GM21825 (cell line): ENCODE measurements around the gene FRZB.

Source experiments
- ATAC-seq: cut with Tn5 transposase; IDR thresholded peaks from one replicate; pipeline ENCODE4 v1.9.1; 2021; ENCODE audit warnings: mild to moderate bottlenecking, moderate library complexity; ENCODE audit not compliant: unreplicated experiment

Gene FRZB

DNA sequence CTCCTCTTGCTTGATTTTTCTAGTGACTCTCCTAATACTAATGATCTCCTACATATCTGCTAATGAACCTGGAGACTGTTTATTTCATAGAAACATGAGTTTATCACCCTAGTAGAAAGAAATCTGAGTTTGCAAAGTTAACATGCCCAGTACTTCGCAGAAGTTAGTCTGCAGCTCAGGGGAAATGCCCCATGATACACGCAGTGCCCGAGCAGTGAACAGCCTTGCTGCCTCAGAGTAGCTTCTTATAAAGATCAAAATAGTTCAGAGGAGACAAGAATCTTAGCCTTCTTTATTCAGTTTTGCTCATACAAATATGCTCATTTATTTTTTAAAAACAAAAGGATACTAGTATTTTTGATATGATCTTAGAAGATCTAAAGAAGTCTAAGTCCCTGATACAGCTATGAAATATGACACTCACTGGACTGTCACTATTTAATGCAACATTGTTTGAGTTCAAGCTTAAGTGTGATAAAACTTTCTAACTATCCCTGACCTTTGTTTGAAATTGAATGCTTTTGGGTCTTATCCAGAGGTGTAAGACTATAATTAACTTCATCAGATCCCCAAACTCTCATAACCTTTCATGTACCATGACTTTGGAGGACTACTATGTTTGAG lies 20.5 kb downstream of the FRZB start:
- no peak for ATAC-seq

GRCh38 chr2:182836451-182836850 lies 30.0 kb downstream of the FRZB start:
- no peak for ATAC-seq

- no peak for ATAC-seq
Observed at GRCh38 chr2:182834293-182834692, 32.1 kb downstream of the FRZB start.

GRCh38 chr2:182833084-182833854 lies 33.2 kb downstream of the FRZB start:
- no peak for ATAC-seq

- no peak for ATAC-seq
Observed at GRCh38 chr2:182831921-182832320, 34.5 kb downstream of the FRZB start.

GRCh38 chr2:182831101-182831500 lies 35.3 kb downstream of the FRZB start:
- ATAC-seq = no peak

DNA sequence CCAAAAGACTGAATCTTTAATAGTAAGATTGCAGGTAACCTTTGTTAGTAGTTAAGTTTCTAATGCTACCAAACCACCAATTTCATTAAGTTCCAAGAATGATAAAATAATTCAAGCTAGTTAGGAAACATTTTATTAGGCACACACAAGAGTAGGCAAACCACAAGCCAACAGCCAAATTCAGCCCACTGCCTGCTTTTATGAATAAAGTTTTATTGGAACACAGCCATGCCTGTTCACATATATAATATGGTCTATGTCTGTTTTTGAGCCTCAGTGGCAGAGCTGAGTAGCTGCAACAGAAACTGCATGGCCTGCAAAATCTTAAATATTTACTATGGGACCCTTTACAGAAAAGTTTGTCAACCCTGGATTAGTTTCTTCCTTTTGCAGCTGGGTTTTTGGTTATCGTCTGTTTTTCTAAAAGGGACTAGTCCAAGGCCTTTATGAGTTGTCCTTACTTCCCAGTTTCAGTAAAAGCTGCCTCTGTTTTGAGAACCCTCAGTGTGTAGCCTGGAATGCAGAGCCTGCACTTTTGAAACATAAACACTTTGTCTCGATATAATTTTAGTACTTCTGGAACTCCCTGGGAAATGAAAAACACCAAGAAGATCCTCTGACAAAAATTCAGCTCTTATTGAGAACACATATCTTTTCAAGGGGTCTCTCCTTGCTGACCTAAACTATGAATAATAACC lies 39.1 kb downstream of the FRZB start:
- ATAC-seq = no peak

DNA sequence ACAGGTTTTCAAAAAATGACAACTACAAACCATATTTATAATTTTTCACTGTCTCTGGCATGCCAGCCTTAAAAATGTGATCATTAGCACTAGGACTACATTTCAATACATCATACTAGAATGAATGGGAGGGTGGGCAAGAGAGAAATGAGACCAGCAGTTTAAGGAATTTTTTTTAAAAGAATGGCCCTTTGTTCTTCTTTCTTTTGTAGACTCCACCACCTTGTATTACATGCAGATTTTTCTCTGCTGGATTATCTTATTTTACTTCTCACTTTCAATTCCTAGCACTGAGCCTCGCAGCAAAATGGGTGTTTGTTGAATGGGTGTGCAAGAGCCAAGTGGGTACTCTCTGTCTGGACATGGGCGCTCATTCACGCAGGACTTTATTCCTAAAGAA lies 39.9 kb downstream of the FRZB start:
- ATAC-seq = no peak

- ATAC-seq = no peak
Observed at GRCh38 chr2:182826064-182826463, 40.4 kb downstream of the FRZB start.

- ATAC-seq = no peak
Observed at GRCh38 chr2:182824767-182825158, 41.7 kb downstream of the FRZB start.

DNA sequence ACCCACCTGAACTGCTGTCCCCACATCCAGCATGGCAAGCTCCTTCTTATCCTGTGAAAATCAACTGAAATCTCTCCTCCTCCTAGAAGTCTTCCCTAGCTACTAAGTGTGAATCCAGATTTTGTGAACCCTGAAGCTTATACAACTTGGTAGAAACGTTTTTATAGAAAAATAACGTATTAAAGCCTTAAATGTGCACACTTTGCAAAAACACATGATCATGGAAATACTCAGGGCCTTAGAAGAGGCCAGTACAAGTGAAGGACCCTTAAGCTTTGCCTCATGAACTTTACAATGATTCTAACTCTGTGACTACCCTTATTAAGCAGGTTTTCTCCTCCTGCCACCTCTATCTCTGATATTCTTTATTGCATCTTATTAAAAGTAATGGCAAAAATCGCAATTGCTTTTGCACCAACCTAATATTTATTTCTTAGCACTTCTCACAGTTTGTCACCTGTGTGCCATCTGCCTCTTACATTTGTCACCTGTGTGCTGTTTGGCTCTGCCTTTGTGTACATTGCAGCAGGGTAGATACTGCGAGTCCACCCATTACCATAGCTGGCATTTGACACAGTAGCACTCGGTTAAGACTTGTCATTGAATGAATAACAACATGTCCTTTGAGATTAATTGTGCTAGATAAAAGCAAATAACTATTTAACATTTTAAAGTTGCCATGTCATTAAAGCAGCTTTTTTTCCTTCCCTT lies 42.2 kb downstream of the FRZB start:
- ATAC-seq = no peak

- no peak for ATAC-seq
Observed at GRCh38 chr2:182822733-182823132, 43.7 kb downstream of the FRZB start.

DNA sequence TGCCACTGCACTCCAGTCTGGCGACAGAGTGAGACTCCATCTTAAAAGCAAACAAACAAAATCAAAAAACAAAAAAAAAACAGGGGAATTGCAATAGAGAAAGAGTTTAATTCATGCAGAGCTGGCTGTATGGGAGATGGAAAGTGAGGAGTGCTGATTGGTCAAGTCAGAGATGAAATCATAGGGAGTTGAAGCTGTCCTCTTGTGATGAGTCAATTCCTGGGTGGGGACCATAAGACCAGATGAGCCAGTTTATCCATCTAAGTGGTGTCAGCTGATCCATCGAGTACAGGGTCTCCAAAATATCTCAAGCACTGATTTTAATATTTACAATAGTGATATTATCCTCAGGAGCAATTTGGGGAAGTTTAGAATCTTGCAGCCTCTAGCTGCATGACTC lies 45.3 kb downstream of the FRZB start:
- no peak for ATAC-seq

GRCh38 chr2:182819412-182819811 lies 47.0 kb downstream of the FRZB start:
- no peak for ATAC-seq

DNA sequence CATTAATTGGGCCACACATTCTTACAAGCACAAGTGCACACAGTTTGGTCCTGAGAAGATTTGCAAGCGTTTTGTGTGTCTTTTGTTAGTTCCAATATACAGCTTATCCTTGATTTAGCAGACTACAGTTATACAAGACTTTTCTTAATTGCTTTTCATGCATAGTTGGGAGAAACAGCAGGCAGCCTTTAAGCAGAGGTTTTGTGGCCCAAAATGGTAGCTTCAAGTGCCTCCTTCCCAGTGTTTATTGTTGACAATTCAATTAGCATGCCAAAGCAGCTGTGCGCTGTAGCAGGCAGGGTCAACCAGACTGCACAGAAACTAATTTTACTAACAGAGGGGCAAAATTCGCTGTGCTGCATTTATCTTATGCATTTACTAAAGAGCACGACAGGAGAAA lies 47.5 kb downstream of the FRZB start:
- ATAC-seq = no peak

GRCh38 chr2:182818501-182818900 lies 47.9 kb downstream of the FRZB start:
- ATAC-seq = no peak

DNA sequence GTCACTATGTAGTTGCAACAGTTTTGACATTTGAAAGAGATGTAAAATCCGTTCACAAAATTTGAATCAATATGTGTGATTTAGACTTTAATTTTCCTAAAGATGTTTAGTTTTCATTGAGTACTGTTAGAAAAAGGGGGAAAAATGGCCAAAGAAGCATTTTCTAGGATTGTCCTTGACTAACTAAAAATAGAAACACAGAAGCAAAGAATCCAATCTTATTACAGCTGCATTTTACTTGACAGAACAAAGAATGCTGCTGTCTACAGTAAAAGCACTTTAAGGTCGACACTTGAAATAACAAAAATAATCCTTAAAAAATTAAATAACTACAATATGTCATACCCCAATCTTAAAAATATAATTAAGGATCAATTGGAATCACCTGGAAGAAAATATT lies 48.9 kb downstream of the FRZB start:
- ATAC-seq = no peak

DNA sequence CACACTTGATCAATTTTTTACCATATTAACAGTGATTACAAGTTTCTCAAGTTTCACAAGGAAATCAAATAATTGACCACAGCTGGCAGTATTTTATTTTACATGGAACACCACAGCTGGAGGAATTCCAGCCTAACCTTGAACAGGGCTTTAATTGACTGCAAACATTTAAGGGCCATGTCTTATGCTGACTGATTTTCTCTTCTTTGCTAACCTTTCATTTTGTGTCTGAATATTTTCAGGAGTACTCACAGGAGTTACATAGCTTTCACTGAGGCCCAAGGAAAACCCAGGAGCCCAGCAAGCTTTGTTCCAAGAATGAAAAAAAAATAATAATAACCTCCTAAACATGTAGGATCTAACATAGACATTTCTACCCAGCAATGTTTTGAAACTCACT lies 49.6 kb downstream of the FRZB start:
- ATAC-seq = no peak

- ATAC-seq = no peak
Observed at GRCh38 chr2:182814804-182815203, 51.6 kb downstream of the FRZB start.

DNA sequence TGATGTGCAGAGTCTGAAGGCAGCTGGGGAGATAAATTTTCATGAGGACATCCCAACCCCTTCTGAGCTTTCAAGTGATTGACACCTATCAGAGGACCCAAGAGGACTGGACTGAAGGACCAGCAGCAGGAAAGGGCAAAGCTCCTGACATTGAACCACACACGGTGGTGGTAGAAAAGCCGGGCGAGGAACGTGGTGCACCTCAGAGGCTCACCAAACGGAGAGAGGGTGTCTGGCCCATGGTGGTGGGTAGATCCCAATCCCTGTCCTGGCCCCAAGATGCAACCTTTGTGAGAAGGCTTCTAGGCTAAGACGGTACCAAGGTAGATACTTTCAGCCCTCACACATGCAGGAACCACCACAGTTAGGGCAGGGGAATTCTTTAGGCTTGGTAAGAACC lies 52.1 kb downstream of the FRZB start:
- ATAC-seq = no peak

GRCh38 chr2:182810087-182810486 lies 56.4 kb downstream of the FRZB start:
- no peak for ATAC-seq

DNA sequence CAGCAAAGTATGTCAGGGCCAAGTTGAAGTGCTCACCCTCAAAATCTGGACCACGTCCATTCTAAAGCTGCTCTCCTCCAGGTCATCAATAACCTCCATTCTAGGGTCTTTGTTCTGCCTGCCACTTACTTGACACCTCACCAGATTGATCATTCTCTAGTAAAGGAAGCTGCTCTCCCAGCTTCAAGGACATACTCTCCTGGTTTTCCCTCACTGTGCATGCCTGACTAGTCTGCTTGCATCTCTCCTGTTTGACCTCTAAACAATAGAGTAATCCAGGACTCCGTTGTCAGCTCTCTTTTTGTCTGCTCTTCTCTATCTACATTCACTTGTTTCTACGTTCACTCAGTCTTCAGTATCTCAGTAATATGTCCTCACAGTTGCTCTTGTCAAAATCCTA lies 59.1 kb downstream of the FRZB start:
- no peak for ATAC-seq
